Lower leg skin (tissue), 4 donors: ENCODE data around the gene CNIH1. TPM values are rescaled to one million over a fixed set of nuclear protein-coding genes. Genes with fewer than 3 reads are reported as not detected.

Experiments used
- DNase-seq, 2 donors: peaks; one replicate each; pipeline ENCODE4 v3.0.0-alpha.2; 2019; ENCODE audit warnings: low spot score in 2 of 2
- H3K4me3 ChIP-seq: fragments of 200-600 bp; sonication (generic); 2 replicates; pipeline ENCODE4 v1.5.1; 2017; ENCODE audit warnings: mild to moderate bottlenecking, low read depth; ENCODE audit not compliant: poor library complexity, severe bottlenecking
- POLR2A ChIP-seq, 2 donors: fragments of 450-650 bp; IDR thresholded peaks; one replicate each; pipeline ENCODE4 v1.6.1; 2016 to 2017; ENCODE audit warnings: antibody characterized with exemption in 2 of 2, mild to moderate bottlenecking in 1 of 2, moderate library complexity in 1 of 2
- WGBS, 2 donors: methylation state at CpG; one replicate each; pipeline ENCODE4 v1.1.5; 2018; 5-methylcytosine and 5-hydroxymethylcytosine counted together
- intact Hi-C: fragments of 100-400 bp; cut with DNase I; formaldehyde crosslinking; loops from one replicate; pipeline ENCODE4 v1.15.0; 2023; ENCODE audit warnings: low total_unique reads
- total RNA-seq, 4 donors: library from RNA; depleted of rRNA; stranded (reverse); fragments of >200 nt; gene quantifications; one replicate each; pipeline ENCODE4 v1.1.0, GENCODE V29; 2016
- TF ChIP-seq, protein P1 (sequence below), 3 donors: fragments of 450-650 bp; IDR thresholded peaks; one replicate each; pipeline ENCODE4 v1.5.1; 2016; ENCODE audit warnings: antibody characterized with exemption in 3 of 3, mild to moderate bottlenecking in 3 of 3, moderate library complexity in 2 of 3

Gene CNIH1
- total RNA-seq, 4 donors from 2014 or later = 59.6 to 92.2 (median 75.8) TPM

DNA sequence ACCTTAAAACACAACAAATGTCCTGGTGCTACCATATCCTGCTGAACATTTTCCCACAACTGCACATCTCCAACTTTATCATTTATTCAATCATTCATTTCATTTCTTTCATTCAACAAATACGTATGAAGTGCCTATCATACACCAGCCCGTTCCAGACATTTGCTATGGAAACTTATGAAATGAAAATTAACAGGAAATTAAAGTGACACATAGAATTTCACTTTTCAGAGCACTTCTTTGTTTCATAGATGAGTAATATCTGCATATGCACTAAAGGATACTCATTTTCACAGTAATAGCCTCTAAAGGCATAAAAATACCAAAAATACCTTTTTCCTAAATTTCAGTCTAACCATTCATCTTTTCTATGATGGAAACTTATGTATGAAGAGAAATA is 12.6 kb downstream of the CNIH1 start:
- no peak overlapping the region for H3K4me3 ChIP-seq
- no peak for TF ChIP-seq POLR2A (IDR thresholded peaks at IDR 0.05)
- TF ChIP-seq, protein P1, sequence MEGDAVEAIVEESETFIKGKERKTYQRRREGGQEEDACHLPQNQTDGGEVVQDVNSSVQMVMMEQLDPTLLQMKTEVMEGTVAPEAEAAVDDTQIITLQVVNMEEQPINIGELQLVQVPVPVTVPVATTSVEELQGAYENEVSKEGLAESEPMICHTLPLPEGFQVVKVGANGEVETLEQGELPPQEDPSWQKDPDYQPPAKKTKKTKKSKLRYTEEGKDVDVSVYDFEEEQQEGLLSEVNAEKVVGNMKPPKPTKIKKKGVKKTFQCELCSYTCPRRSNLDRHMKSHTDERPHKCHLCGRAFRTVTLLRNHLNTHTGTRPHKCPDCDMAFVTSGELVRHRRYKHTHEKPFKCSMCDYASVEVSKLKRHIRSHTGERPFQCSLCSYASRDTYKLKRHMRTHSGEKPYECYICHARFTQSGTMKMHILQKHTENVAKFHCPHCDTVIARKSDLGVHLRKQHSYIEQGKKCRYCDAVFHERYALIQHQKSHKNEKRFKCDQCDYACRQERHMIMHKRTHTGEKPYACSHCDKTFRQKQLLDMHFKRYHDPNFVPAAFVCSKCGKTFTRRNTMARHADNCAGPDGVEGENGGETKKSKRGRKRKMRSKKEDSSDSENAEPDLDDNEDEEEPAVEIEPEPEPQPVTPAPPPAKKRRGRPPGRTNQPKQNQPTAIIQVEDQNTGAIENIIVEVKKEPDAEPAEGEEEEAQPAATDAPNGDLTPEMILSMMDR (IDR thresholded peaks at IDR 0.05) = no peak
- intact Hi-C loops = no loop called here
- 78 to 82% methylated on average over 2 of the region's 2 CpGs for WGBS, 2 donors
- no peak for DNase-seq

DNA sequence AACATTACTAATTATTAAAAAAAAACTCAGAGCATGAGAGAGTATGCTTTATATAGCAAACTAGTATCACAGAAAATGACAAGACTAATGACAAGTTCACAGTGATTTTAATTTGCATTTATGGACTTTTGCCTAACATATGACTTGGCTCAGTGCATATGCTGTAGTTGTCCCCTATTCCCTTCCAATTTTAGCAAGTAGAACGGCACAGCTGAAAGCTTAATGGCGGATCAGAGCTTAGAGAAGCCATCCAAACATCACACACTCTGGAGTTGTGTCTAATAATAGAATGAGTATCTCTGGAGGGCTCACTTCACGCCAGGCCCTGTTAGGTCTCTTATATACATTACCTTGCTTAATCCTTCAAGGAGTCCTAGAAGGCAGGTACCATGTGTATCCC is 13.3 kb downstream of the CNIH1 start:
- no peak overlapping the region for H3K4me3 ChIP-seq
- WGBS, 2 donors = 64 to 71% methylated on average over 3 of the region's 3 CpGs
- no peak for DNase-seq
- intact Hi-C loops = no loop called here
- TF ChIP-seq, protein P1 (IDR thresholded peaks at IDR 0.05) = no peak
- TF ChIP-seq POLR2A (IDR thresholded peaks at IDR 0.05) = no peak

DNA sequence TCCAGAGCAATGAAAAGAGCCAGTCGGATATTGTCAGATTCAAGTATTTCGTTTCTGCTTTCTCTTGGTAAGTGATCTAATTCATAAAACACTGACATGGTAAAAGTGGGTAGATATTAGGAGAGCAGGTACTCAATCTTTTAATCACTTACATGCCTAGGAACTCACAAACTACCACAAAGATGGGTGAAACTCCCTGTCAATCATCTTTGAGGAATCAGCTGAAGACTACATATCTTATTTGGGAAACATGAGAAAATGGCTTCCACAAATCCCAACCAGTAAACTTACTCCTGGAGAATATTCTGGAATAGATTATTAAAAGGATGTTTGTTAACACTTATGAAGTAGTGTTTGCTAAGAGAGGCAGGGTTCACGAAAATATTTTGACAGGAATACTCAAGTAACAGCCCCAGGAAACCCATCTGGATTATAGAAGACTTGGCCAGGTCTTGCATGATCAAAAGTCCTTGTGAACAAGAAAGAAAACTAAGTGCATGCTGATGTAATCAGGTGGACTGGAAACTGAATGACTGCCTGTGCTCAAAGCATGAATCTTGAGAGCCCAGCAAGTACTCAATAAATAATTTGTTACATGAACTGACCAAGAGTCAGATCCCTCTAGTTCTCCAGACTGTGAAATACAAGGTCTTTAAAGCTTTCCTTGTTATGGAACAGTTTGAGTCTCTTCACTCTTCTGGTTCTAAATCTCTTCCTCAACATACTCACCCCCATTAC is 15.5 kb downstream of the CNIH1 start:
- WGBS, 2 donors = 90 to 93% methylated on average over 3 of the region's 3 CpGs
- intact Hi-C loops = no loop called here
- DNase-seq = no peak
- TF ChIP-seq, protein P1 (IDR thresholded peaks at IDR 0.05) = no peak
- TF ChIP-seq POLR2A (IDR thresholded peaks at IDR 0.05) = no peak
- H3K4me3 ChIP-seq = no peak overlapping the region

DNA sequence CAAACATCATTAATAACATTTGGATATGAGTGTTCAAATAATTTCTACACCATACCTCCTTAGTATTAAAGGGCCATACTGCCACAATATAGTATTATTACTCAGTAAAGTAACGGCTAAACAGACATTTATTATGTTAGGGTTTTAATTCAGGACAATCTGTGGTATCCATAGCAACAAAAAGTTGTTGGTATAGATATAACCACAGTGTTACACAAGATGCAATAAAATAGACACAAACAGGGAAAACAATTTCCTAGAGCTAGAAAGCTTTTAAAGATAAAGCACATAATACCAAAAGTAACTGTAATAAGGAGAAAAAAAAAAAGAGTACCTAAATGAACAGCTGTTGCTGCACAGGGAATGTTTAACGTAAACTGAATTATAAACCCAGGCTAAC is 16.1 kb downstream of the CNIH1 start:
- WGBS, 2 donors = 88 to 89% methylated on average over 2 of the region's 2 CpGs
- TF ChIP-seq, protein P1 (IDR thresholded peaks at IDR 0.05) = no peak
- TF ChIP-seq POLR2A (IDR thresholded peaks at IDR 0.05) = no peak
- no peak overlapping the region for H3K4me3 ChIP-seq
- no peak for DNase-seq
- intact Hi-C loops = no loop called here

DNA sequence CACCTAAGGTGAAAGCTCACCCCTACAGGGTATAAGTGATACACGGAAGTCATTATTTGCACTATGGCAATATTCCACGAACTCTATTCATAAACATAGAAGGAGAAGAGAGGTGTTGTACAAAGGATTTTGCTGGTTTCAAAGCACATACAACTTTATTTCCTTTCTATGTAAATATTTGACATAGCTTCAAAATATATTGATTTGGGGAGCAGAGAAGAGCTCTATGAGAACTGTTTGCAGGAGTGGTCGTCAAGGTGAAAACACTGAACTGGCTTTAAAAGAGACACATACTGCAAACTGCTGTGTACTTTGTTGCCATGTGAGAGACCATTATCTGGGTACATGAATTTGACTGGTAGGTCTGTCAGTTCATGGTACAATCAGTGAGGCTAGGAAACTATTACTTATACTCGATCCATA is 16.7 kb downstream of the CNIH1 start:
- H3K4me3 ChIP-seq = no peak overlapping the region
- TF ChIP-seq POLR2A (IDR thresholded peaks at IDR 0.05) = no peak
- intact Hi-C loops = no loop called here
- DNase-seq = no peak
- WGBS, 2 donors = 90% methylated on average over 4 of the region's 4 CpGs

DNA sequence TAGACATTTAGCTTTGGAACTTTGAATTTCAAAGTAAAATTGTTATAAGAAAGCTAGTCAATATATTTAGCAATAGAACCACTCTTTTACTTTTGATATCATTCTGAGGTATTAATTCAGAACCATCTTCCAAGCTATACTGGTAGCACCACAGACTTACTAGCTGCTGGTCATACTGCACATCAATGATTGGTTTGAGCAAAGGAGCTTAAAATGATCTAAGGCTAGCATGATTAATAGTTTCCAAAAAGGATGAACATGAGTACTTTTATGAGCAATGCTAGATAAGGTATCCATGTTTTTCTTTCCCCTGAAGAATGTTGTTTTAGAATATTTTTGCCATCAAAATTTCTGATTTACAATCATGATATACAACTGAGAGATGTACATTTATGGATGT is 17.2 kb downstream of the CNIH1 start:
- intact Hi-C loops = no loop called here
- DNase-seq = no peak

More for the DNA sequence above, 17.2 kb downstream of the CNIH1 start:
- TF ChIP-seq, protein P1 (IDR thresholded peaks at IDR 0.05) = no peak
- TF ChIP-seq POLR2A (IDR thresholded peaks at IDR 0.05) = no peak
- no peak overlapping the region for H3K4me3 ChIP-seq
